M059J (cell line): ENCODE measurements around the gene ALCAM. TPM values are rescaled to one million over a fixed set of nuclear protein-coding genes. Genes with fewer than 3 reads are reported as not detected.
A peak's percentile ranks its signal among the peaks of the same experiment; 100 is the strongest.
"Not testable (repeated sequence)": the region's sequence is repeated elsewhere in the genome, so short reads cannot be mapped to it uniquely, and the experiment has no call there.

Source experiments
- DNase-seq: peaks from one replicate; pipeline ENCODE4 v3.0.0-alpha.2; 2012; ENCODE audit warnings: low read depth
- total RNA-seq: library from RNA; depleted of rRNA; stranded (reverse); fragments of >200 nt; shearing (Covaris generic); gene quantifications from 2 replicates; pipeline ENCODE4 v1.2.3, GENCODE V29; 2014

Gene ALCAM
- total RNA-seq, 1 experiment from 2014 or later = 223 TPM

GRCh38 chr3:105388176-105388575, 21.5 kb downstream of the ALCAM start:
- no peak for DNase-seq

GRCh38 chr3:105389759-105390158, 23.1 kb downstream of the ALCAM start:
- DNase-seq = not testable (repeated sequence)

- DNase-seq = not testable (repeated sequence)
Observed at GRCh38 chr3:105392598-105392997, 25.9 kb downstream of the ALCAM start.

- no peak for DNase-seq
Observed at GRCh38 chr3:105394177-105394576, 27.5 kb downstream of the ALCAM start.

- peak; percentile 28 for DNase-seq
Observed at GRCh38 chr3:105397974-105398373, 31.3 kb downstream of the ALCAM start.

GRCh38 chr3:105398437-105398836, 31.7 kb downstream of the ALCAM start:
- DNase-seq = peak; percentile 22

- no peak for DNase-seq
Observed at GRCh38 chr3:105399062-105399461, 32.4 kb downstream of the ALCAM start.

- peak; percentile 66 for DNase-seq
Observed at GRCh38 chr3:105399611-105400010, 32.9 kb downstream of the ALCAM start.

GRCh38 chr3:105401254-105401653, 34.5 kb downstream of the ALCAM start:
- DNase-seq = no peak

GRCh38 chr3:105401691-105402149, 35.0 kb downstream of the ALCAM start:
- peak; percentile 88 for DNase-seq

- DNase-seq = peak; percentile 95
Observed at GRCh38 chr3:105402287-105402801, 35.6 kb downstream of the ALCAM start.

- not testable (repeated sequence) for DNase-seq
Observed at GRCh38 chr3:105403034-105403433, 36.3 kb downstream of the ALCAM start.

GRCh38 chr3:105406268-105406667, 39.6 kb downstream of the ALCAM start:
- DNase-seq = no peak

- peak; percentile 33 for DNase-seq
Observed at GRCh38 chr3:105409364-105409763, 42.7 kb downstream of the ALCAM start.

GRCh38 chr3:105413343-105413887, 46.7 kb downstream of the ALCAM start:
- DNase-seq = no peak

- DNase-seq = no peak
Observed at GRCh38 chr3:105414841-105415240, 48.1 kb downstream of the ALCAM start.

GRCh38 chr3:105415951-105416350, 49.2 kb downstream of the ALCAM start:
- peak; percentile 39 for DNase-seq

- DNase-seq = no peak
Observed at GRCh38 chr3:105417525-105418289, 51.0 kb downstream of the ALCAM start.

GRCh38 chr3:105422645-105423044, 55.9 kb downstream of the ALCAM start:
- DNase-seq = no peak

GRCh38 chr3:105423397-105423796, 56.7 kb downstream of the ALCAM start:
- DNase-seq = no peak

- DNase-seq = no peak
Observed at GRCh38 chr3:105424412-105425152, 57.9 kb downstream of the ALCAM start.

- DNase-seq = no peak
Observed at GRCh38 chr3:105425153-105425502, 58.4 kb downstream of the ALCAM start.

- no peak for DNase-seq
Observed at GRCh38 chr3:105427332-105427731, 60.6 kb downstream of the ALCAM start.
